ENCODE results near the gene PIEZO2. TPM values are rescaled to one million over a fixed set of nuclear protein-coding genes. Genes with fewer than 3 reads are reported as not detected.

Gene PIEZO2
- total RNA-seq, 2 donors from 2014 or later: 0.63 to 3.0 TPM

DNA sequence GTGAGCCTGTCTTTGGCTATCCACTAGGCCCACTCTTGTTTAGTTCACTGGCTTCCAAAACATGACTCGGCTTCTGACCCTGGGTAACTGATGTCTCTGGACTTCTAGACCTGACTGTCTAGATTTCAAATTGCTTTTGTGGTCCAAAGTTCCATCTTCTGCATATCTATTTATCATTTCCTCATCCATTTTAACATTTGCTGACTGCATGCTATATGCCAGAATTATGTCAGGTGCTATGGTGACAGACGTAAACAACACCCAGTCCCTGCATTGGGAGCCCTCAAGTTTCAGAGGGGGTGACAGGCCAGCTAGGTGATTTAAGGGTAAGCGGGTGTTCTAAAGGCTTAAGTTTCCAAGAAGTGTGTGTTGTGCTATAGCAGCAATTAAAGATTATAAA is 140.9 kb downstream of the PIEZO2 start:
- no peaks in the 10 kb centered on the region for H3K36me3 ChIP-seq
- DNase-seq (ENCODE audit: low spot score): no peak
- no peak overlapping the region for H3K4me3 ChIP-seq
- H3K9me3 ChIP-seq: no peaks in the 10 kb centered on the region
- no peak for TF ChIP-seq CTCF (IDR thresholded peaks at IDR 0.05)
- H3K4me1 ChIP-seq: no peaks in the 10 kb centered on the region
- no peaks in the 10 kb centered on the region for H3K27me3 ChIP-seq
- no peak overlapping the region for H3K27ac ChIP-seq

DNA sequence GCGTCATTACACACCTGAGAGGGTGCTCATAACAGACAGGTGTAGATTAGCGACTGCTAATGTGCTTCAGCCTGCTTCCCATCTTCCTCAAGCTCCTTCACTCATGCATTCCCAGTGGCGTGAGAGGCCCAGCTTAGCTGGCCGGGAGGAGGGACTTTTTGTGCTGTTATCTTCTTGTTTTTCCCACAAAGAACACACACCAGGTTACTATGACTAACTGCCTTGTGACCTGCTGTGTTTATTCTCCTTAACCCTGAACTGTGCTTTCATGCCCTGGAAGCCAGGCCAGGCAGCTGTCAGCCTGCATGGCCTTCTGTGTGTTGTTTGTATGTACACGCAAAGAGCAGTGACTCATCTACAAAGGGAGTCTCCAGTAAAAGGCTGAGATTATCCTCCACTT is 143.8 kb downstream of the PIEZO2 start:
- Histone ChIP-seq H3K27me3 (no peaks in the 10 kb centered on the region), H3K4me3 (no peak overlapping the region), H3K4me1 (no peaks in the 10 kb centered on the region), H3K36me3 (no peaks in the 10 kb centered on the region), H3K9me3 (no peaks in the 10 kb centered on the region), H3K27ac (no peak overlapping the region)
- DNase-seq (ENCODE audit: low spot score): no peak
- TF ChIP-seq CTCF (IDR thresholded peaks at IDR 0.05): no peak

DNA sequence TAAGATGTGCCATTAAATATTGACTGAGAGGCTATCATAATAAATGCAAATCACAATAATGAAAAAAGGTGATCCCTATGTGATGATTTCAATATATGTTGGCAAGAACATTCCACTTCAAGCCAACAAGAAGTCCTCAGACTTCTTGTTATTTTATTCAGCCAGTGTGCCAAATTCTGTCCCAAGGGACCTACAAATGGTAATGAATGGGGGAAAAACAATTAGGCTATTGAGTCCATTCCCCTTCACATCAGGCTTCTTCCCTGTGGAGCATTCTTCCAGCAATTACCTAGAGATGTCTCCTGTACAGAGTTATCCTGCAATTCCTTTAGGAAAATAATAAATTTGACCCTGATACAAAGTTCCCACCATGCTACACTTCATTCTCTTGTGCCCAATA is 144.4 kb downstream of the PIEZO2 start:
- DNase-seq (ENCODE audit: low spot score): no peak
- no peak for TF ChIP-seq CTCF (IDR thresholded peaks at IDR 0.05)

DNA sequence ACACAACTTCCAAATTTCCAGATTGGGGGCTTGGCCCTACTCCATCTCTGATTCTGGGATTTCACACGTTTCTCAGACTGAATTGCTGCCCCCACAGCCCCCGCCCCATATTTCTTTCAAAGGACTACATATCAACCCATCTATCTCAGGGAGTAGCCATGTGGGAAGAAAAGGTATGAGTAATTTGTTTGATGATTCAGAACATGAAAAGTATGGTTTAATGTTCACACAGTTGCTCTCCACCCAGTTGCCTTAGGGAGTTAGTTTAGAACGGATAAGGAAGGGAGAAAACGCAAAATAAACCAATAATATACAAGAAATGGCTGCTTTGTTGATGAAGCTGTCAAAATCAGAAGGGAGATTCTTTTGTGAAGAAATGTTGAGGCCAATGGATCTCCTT is 145.1 kb downstream of the PIEZO2 start:
- Histone ChIP-seq H3K4me1 (no peaks in the 10 kb centered on the region), H3K36me3 (no peaks in the 10 kb centered on the region), H3K4me3 (no peak overlapping the region), H3K27me3 (no peaks in the 10 kb centered on the region), H3K27ac (no peak overlapping the region), H3K9me3 (no peaks in the 10 kb centered on the region)
- DNase-seq (ENCODE audit: low spot score): no peak
- no peak for TF ChIP-seq CTCF (IDR thresholded peaks at IDR 0.05)

More for the DNA sequence above, 144.4 kb downstream of the PIEZO2 start:
- Histone ChIP-seq H3K27ac (no peak overlapping the region), H3K36me3 (no peaks in the 10 kb centered on the region), H3K4me3 (no peak overlapping the region), H3K9me3 (no peaks in the 10 kb centered on the region), H3K4me1 (no peaks in the 10 kb centered on the region), H3K27me3 (no peaks in the 10 kb centered on the region)

GRCh38 chr18:11002796-11003195 is 146.6 kb downstream of the PIEZO2 start:
- H3K27me3 ChIP-seq: no peaks in the 10 kb centered on the region
- no peak for DNase-seq (ENCODE audit: low spot score)
- no peak overlapping the region for H3K27ac ChIP-seq
- H3K4me3 ChIP-seq: no peak overlapping the region
- no peak for TF ChIP-seq CTCF (IDR thresholded peaks at IDR 0.05)
- H3K36me3 ChIP-seq: no peaks in the 10 kb centered on the region
- peaks cover 0 to 6% of the 10 kb centered on the region in 2 donors for H3K9me3 ChIP-seq
- H3K4me1 ChIP-seq: no peaks in the 10 kb centered on the region

GRCh38 chr18:11002277-11002676 is 147.1 kb downstream of the PIEZO2 start:
- TF ChIP-seq CTCF (IDR thresholded peaks at IDR 0.05): no peak
- H3K4me3 ChIP-seq: no peak overlapping the region
- H3K27me3 ChIP-seq: no peaks in the 10 kb centered on the region
- H3K36me3 ChIP-seq: no peaks in the 10 kb centered on the region
- H3K27ac ChIP-seq: no peak overlapping the region
- H3K4me1 ChIP-seq: no peaks in the 10 kb centered on the region
- no peak for DNase-seq (ENCODE audit: low spot score)
- peaks cover 0 to 11% of the 10 kb centered on the region in 2 donors for H3K9me3 ChIP-seq

All from right atrium auricular region (tissue), 2 donors.